K562 treated with DMSO at 1 percent for 48 hours (cell line): ENCODE data around the gene C12orf76. TPM values are rescaled to one million over a fixed set of nuclear protein-coding genes. Genes with fewer than 3 reads are reported as not detected.

Source experiments
- total RNA-seq: library from RNA; unstranded; fragments of 300-600 nt; gene quantifications from 2 replicates; pipeline ENCODE4 v1.2.3, GENCODE V29; 2022; ENCODE audit warnings: low replicate concordance; ENCODE audit errors: extremely low read depth

The C12orf76 gene, protein sequence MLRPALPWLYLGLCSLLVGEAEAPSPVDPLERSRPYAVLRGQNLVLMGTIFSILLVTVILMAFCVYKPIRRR
- not detected in 2 replicates for total RNA-seq

DNA sequence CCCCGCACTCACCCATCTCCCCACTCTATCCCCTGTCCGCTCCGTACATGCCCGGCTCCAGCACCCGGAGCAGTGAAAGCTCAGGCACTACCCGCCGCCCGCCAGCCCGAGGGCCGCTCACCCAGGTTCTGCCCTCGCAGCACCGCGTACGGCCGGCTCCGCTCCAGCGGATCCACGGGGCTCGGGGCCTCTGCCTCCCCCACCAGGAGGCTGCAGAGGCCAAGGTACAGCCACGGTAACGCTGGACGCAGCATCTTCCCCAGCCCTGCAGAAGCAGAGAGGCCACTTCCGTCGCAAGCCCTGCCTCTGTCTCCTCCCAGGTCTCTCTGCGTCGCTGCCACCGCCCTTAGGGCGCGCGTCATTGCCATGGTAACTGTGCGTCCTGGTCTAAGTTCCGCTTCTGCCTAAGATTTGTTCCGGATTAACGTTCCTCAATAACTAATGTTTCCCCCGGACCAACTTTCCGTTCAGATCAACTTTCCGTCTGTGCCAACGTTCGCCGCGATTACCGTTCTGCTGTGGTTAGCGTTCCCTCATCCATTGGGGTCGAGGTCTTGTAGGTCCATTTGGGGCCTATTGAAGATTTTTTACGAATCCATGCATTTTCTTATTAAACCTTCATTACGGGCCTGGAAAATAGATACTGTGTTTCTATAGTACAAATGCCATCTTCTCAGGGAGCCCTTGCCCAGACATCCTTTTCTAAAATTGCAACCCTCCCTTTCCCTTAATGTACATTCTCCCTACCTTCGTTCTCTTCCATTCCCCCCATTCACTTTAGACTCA is at the start of gene C12orf76:
Gene C12orf76 (minus strand): TSS at position 281 of the 786 bp plus-strand sequence. CDS start 27 bp downstream, at position 254.

DNA sequence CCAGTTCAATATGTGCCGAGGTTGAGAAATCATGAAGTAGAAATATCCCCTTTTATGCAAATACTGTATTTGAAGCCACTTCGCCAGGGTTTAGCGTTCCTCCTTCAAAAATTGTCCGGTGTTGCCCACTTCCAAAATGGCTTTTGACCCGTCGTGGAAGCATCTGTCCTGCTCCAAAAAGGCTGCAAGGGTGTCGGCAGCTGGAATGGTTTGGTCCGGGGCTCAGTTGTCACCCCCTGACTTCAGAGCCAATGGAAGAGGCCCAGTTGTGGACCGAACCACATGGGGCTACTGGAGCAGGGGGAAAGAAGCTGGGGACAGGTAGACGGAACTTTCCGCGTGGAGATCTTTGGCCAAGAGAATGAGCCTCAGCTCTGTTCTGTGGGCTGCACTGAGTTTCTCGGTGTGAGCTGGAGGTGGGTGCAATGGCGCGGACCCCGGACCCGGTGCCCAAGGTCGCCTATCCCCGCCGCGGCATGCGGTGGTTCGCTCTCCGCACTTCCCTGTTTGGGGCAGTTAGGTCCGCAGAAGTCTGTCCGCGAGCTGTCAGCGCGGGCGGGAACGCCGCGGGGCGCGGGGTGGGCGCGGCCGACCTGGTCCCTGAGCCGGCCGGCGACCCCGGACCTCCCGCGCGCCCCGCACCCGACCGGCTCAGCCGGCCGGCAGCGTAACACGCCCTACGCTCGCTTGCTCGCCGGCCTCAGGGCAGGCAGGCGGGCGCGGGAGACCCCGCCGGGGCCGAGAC is 49.2 kb downstream of the C12orf76 start, which contains the start of gene ANKRD13A:
Gene ANKRD13A (plus strand): TSS at position 527 of the 745 bp plus-strand sequence. CDS start 259 bp downstream, outside the sequence.

DNA sequence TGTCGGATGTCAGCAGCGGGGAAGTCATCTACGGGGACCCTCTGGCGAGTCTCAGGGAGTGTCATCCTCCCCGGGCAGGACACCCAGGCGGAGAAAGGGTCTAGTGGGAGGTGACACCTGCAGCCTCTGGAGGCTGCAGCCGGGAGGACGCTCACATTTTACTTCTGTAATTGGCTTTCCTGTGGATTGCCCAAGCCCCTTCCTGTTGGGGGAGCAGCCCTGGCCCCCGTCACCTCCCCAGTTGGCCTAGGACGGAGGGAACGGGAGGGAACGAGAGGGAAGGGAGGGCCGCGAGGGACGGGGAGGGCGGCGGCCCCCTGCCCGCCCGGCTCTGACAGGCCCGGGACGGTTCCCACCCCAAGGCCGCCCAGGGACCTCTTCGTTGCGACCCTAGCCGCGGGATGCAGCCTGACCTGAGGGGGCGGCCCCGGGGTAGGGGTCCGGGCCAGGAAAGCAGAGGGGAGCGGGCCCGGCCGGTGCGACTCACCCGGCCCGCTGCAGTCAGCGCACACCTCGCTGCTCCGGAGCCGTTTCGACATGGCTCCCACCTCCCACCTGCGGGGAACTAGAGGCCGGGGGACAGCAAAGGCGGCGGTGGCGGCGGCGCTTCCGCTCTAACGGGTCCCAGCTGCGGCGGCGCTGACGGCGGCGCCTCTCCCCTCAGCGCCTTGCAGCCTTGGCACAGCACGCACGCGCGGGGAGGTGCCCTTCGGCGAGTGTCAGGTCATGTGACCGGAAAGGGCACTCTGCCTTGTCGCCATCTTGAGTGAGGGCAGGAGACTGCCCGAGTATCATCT is 52.4 kb downstream of the C12orf76 start, which contains the start of gene GIT2:
Gene GIT2 (minus strand): TSS at position 683 of the 797 bp plus-strand sequence. CDS start 144 bp downstream, at position 539.

Other genes with a start within 250 kb of the C12orf76 start
- gene TRPV4, start 215.1 kb downstream of the C12orf76 start, total RNA-seq = not detected in 2 replicates
- not detected in 2 replicates for gene GLTP, start 168.0 kb downstream of the C12orf76 start, total RNA-seq
- not detected in 2 replicates for gene TCHP, start 148.2 kb downstream of the C12orf76 start, total RNA-seq
- not detected in 2 replicates for gene GIT2, start 52.2 kb downstream of the C12orf76 start, total RNA-seq
- gene ANKRD13A, start 49.1 kb downstream of the C12orf76 start, total RNA-seq = not detected in 2 replicates
- not detected in 2 replicates for gene IFT81, start 75.8 kb upstream of the C12orf76 start, total RNA-seq
- gene ATP2A2, start 232.7 kb upstream of the C12orf76 start, total RNA-seq = 94.9 TPM in 1 of 2 replicates, not detected in the other